Neural crest cell (in vitro differentiated cells): Measurements from ENCODE around the gene TSPO. TPM values are rescaled to one million over a fixed set of nuclear protein-coding genes. Genes with fewer than 3 reads are reported as not detected.

Experiments used
- DNase-seq: peaks from one replicate; pipeline ENCODE4 v3.0.0; 2021; ENCODE audit warnings: low read depth, mixed read lengths, low spot score
- H3K27ac Mint-ChIP-seq: one replicate; pipeline ENCODE4 v1.8.0; 2021; ENCODE audit warnings: mild to moderate bottlenecking, mixed read lengths; ENCODE audit not compliant: unreplicated experiment
- H3K27me3 Mint-ChIP-seq: 2 replicates; pipeline ENCODE4 v1.8.0; 2021; ENCODE audit warnings: low read depth, mild to moderate bottlenecking, mixed read lengths
- H3K36me3 Mint-ChIP-seq: 2 replicates; pipeline ENCODE4 v1.8.0; 2021; ENCODE audit warnings: low read depth, mild to moderate bottlenecking, mixed read lengths
- H3K4me1 Mint-ChIP-seq: 2 replicates; pipeline ENCODE4 v1.8.0; 2021; ENCODE audit warnings: mixed read lengths
- H3K4me3 Mint-ChIP-seq: one replicate; pipeline ENCODE4 v1.8.0; 2021; ENCODE audit warnings: mild to moderate bottlenecking, mixed read lengths
- H3K9me3 Mint-ChIP-seq: 2 replicates; pipeline ENCODE4 v1.8.0; 2021; ENCODE audit warnings: mixed read lengths
- CTCF ChIP-seq: fragments of 200-600 bp; sonication (generic); conservative IDR thresholded peaks from 2 replicates; pipeline ENCODE4 v1.5.0; 2021; ENCODE audit warnings: antibody characterized with exemption, mild to moderate bottlenecking
- total RNA-seq: library from RNA; stranded (reverse); gene quantifications from 2 replicates; pipeline ENCODE4 v1.2.1, GENCODE V29; 2021

The TSPO gene
- total RNA-seq, 1 donor from 2014 or later: 12.3 TPM

- no peak for DNase-seq
- H3K36me3 Mint-ChIP-seq: no peaks in the 10 kb centered on the region
- no peaks in the 10 kb centered on the region for H3K27me3 Mint-ChIP-seq
- peak overlapping the region; percentile 20 for H3K4me3 Mint-ChIP-seq
- no peak for TF ChIP-seq CTCF
- H3K4me1 Mint-ChIP-seq: peaks cover 11% of the 10 kb centered on the region
- H3K27ac Mint-ChIP-seq: no peak overlapping the region
- no peaks in the 10 kb centered on the region for H3K9me3 Mint-ChIP-seq
These were observed 7.6 kb downstream of the TSPO start for GRCh38 chr22:43158778-43159483.

GRCh38 chr22:43159484-43160178, 8.3 kb downstream of the TSPO start:
- peak; percentile 46 for TF ChIP-seq CTCF
- Mint-ChIP-seq H3K27ac (no peak overlapping the region), H3K9me3 (no peaks in the 10 kb centered on the region), H3K27me3 (no peaks in the 10 kb centered on the region), H3K4me3 (no peak overlapping the region), H3K4me1 (peaks cover 17% of the 10 kb centered on the region), H3K36me3 (no peaks in the 10 kb centered on the region)
- DNase-seq: no peak

GRCh38 chr22:43160497-43161126, 9.3 kb downstream of the TSPO start:
- Mint-ChIP-seq H3K27me3 (no peaks in the 10 kb centered on the region), H3K36me3 (no peaks in the 10 kb centered on the region), H3K4me1 (peaks cover 17% of the 10 kb centered on the region), H3K4me3 (no peak overlapping the region), H3K9me3 (no peaks in the 10 kb centered on the region), H3K27ac (peak overlapping the region; percentile 29)
- no peak for TF ChIP-seq CTCF
- DNase-seq: no peak

GRCh38 chr22:43162412-43163150, 11.2 kb downstream of the TSPO start:
- no peak overlapping the region for H3K4me3 Mint-ChIP-seq
- H3K27ac Mint-ChIP-seq: no peak overlapping the region
- H3K9me3 Mint-ChIP-seq: no peaks in the 10 kb centered on the region
- H3K27me3 Mint-ChIP-seq: no peaks in the 10 kb centered on the region
- TF ChIP-seq CTCF: no peak
- H3K4me1 Mint-ChIP-seq: peaks cover 17% of the 10 kb centered on the region
- no peaks in the 10 kb centered on the region for H3K36me3 Mint-ChIP-seq
- no peak for DNase-seq

DNA sequence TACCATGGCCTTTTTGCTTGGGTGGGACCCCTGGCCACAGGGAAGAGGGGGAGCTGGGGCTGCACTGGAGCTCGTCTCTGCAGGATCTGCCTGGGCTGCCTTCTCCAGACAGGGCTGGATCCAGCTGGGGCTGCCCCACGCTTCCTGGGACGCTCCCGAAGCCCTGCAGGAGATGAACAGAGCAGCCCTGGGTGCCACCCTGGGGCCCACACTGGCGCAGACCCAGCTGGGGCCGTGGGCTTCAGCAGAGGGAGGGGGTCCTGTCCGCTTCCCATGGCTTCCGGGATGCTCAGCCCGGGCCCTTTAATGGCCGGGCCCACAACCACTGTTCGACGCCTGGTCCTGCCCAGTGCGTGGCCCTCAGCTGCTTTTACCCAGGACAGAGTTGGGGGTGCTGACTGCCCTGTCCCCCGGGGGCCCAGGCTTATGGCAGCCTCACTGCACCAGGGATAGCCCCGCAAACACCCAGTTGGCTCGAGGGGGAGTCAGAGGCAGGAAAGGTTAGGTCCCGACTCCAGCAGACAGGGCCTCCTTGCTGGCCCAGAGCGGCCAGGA, 12.0 kb downstream of the TSPO start:
- Mint-ChIP-seq H3K4me3 (no peak overlapping the region), H3K9me3 (no peaks in the 10 kb centered on the region), H3K36me3 (no peaks in the 10 kb centered on the region)

More for the DNA sequence above, 12.0 kb downstream of the TSPO start:
- no peaks in the 10 kb centered on the region for H3K27me3 Mint-ChIP-seq
- no peak for DNase-seq
- TF ChIP-seq CTCF: no peak
- peaks cover 11% of the 10 kb centered on the region for H3K4me1 Mint-ChIP-seq
- no peak overlapping the region for H3K27ac Mint-ChIP-seq
